C4-2B (cell line): Measurements from ENCODE around the gene SUFU.

Experiments used
- CTCF ChIP-seq: fragments of 450-650 bp; conservative IDR thresholded peaks from 2 replicates; pipeline ENCODE4 v1.5.1; 2017; ENCODE audit warnings: mild to moderate bottlenecking
- ZFX ChIP-seq: fragments of 450-650 bp; IDR thresholded peaks from 2 replicates; pipeline ENCODE4 v1.6.1; 2017

GRCh38 chr10:102508506-102508905 is 4.7 kb downstream of the SUFU start:
- TF ChIP-seq CTCF (no peak), ZFX (no peak)
